UCSD-AML1 (cell line): ENCODE measurements around the gene PTPRN2.
"Not testable (repeated sequence)": the region's sequence is repeated elsewhere in the genome, so short reads cannot be mapped to it uniquely, and the experiment has no call there.

ENCODE experiments used
- DNase-seq: peaks from one replicate; lab custom pipeline; 2025; ENCODE audit not compliant: unreplicated experiment; lab: John Stamatoyannopoulos, UW

Gene PTPRN2

GRCh38 chr7:158161194-158161593 is 426.4 kb downstream of the PTPRN2 start:
- DNase-seq = no peak

- no peak for DNase-seq
These were observed 427.4 kb downstream of the PTPRN2 start for GRCh38 chr7:158160199-158160598.

- no peak for DNase-seq
These were observed 430.2 kb downstream of the PTPRN2 start for GRCh38 chr7:158157460-158157859.

- DNase-seq = not testable (repeated sequence)
These were observed 436.4 kb downstream of the PTPRN2 start for GRCh38 chr7:158151273-158151672.

- no peak for DNase-seq
These were observed 437.4 kb downstream of the PTPRN2 start for GRCh38 chr7:158150234-158150633.

- not testable (repeated sequence) for DNase-seq
These were observed 440.2 kb downstream of the PTPRN2 start for GRCh38 chr7:158147431-158147830.

GRCh38 chr7:158145370-158145769 is 442.3 kb downstream of the PTPRN2 start:
- no peak for DNase-seq

- no peak for DNase-seq
These were observed 444.2 kb downstream of the PTPRN2 start for GRCh38 chr7:158143196-158144120.

GRCh38 chr7:158142657-158143056 is 445.0 kb downstream of the PTPRN2 start:
- DNase-seq = no peak

- no peak for DNase-seq
These were observed 445.7 kb downstream of the PTPRN2 start for GRCh38 chr7:158141806-158142518.

- no peak for DNase-seq
These were observed 446.4 kb downstream of the PTPRN2 start for GRCh38 chr7:158141221-158141582.

GRCh38 chr7:158140538-158141220 is 446.9 kb downstream of the PTPRN2 start:
- no peak for DNase-seq

GRCh38 chr7:158139499-158139898 is 448.1 kb downstream of the PTPRN2 start:
- DNase-seq = no peak

- DNase-seq = no peak
These were observed 449.4 kb downstream of the PTPRN2 start for GRCh38 chr7:158138329-158138597.

GRCh38 chr7:158137516-158138328 is 449.9 kb downstream of the PTPRN2 start:
- no peak for DNase-seq

GRCh38 chr7:158135931-158136330 is 451.7 kb downstream of the PTPRN2 start:
- no peak for DNase-seq

GRCh38 chr7:158134824-158135223 is 452.8 kb downstream of the PTPRN2 start:
- DNase-seq = no peak

- DNase-seq = no peak
These were observed 453.9 kb downstream of the PTPRN2 start for GRCh38 chr7:158133515-158134271.

GRCh38 chr7:158133057-158133456 is 454.6 kb downstream of the PTPRN2 start:
- DNase-seq = no peak

- DNase-seq = no peak
These were observed 457.6 kb downstream of the PTPRN2 start for GRCh38 chr7:158130023-158130409.
